DOHH2 (cell line): ENCODE results near the gene PPM1M.

ENCODE experiments used
- H3F3A ChIP-seq: fragments of 200-600 bp; sonication (generic), shearing (Covaris generic); 2 replicates; pipeline ENCODE4 v1.6.0; 2016; ENCODE audit warnings: antibody characterized with exemption, mild to moderate bottlenecking; ENCODE audit not compliant: control insufficient read depth, insufficient read depth
- H3K27ac ChIP-seq: fragments of 200-600 bp; sonication (generic); 2 replicates; pipeline ENCODE4 v1.5.1; 2014; ENCODE audit warnings: low read depth, mild to moderate bottlenecking, low read length, moderate library complexity
- H3K27me3 ChIP-seq: fragments of 200-600 bp; sonication (generic); 2 replicates; pipeline ENCODE4 v1.6.1; 2014; ENCODE audit warnings: mild to moderate bottlenecking, low read length, mixed read lengths; ENCODE audit not compliant: control insufficient read depth
- H3K36me3 ChIP-seq: fragments of 200-600 bp; sonication (generic); 2 replicates; pipeline ENCODE4 v1.6.1; 2014; ENCODE audit warnings: mild to moderate bottlenecking, low read length, moderate library complexity, mixed read lengths; ENCODE audit not compliant: control insufficient read depth
- H3K4me1 ChIP-seq: fragments of 200-600 bp; sonication (generic); 2 replicates; pipeline ENCODE4 v1.6.1; 2014; ENCODE audit warnings: mild to moderate bottlenecking, low read length, mixed read lengths; ENCODE audit not compliant: control insufficient read depth
- H3K4me2 ChIP-seq: fragments of 200-600 bp; sonication (generic); 2 replicates; pipeline ENCODE4 v1.6.0; 2014; ENCODE audit warnings: mild to moderate bottlenecking, low read length, moderate library complexity
- H3K4me3 ChIP-seq: fragments of 200-600 bp; sonication (generic); 2 replicates; pipeline ENCODE4 v1.5.1; 2014; ENCODE audit warnings: mild to moderate bottlenecking, low read length, mixed read lengths
- H3K79me2 ChIP-seq: fragments of 200-600 bp; sonication (generic); 2 replicates; pipeline ENCODE4 v1.6.1; 2014; ENCODE audit warnings: mild to moderate bottlenecking, low read length, mixed read lengths; ENCODE audit not compliant: control insufficient read depth
- H3K9me2 ChIP-seq: fragments of 200-600 bp; sonication (generic); replicated peaks from 2 replicates; pipeline ENCODE4 v1.6.1; 2014; ENCODE audit warnings: mild to moderate bottlenecking, low read length, mixed read lengths; ENCODE audit not compliant: control insufficient read depth
- H3K9me3 ChIP-seq: fragments of 200-600 bp; sonication (generic); 2 replicates; pipeline ENCODE4 v1.6.1; 2014; ENCODE audit warnings: antibody characterized with exemption, low read length, mixed read lengths; ENCODE audit not compliant: control insufficient read depth, insufficient read depth
- H4K20me1 ChIP-seq: fragments of 200-600 bp; sonication (generic); 2 replicates; pipeline ENCODE4 v1.6.0; 2014; ENCODE audit warnings: low read depth, mild to moderate bottlenecking, antibody characterized with exemption, low read length, moderate library complexity; ENCODE audit not compliant: control insufficient read depth, insufficient read depth
- CTCF ChIP-seq: fragments of 200-600 bp; sonication (generic); IDR thresholded peaks from one replicate; pipeline ENCODE4 v1.5.1; 2014; ENCODE audit warnings: antibody characterized with exemption, mild to moderate bottlenecking, low read depth, low read length; ENCODE audit not compliant: poor library complexity, severe bottlenecking
- EZH2phosphoT487 ChIP-seq: fragments of 200-600 bp; sonication (generic); IDR thresholded peaks from 2 replicates; pipeline ENCODE4 v1.6.1; 2017; ENCODE audit warnings: borderline replicate concordance, mild to moderate bottlenecking, antibody characterized with exemption, low read length, moderate library complexity, mixed read lengths

PPM1M gene

GRCh38 chr3:52238193-52238760 lies 7.3 kb upstream of the PPM1M start:
- Histone ChIP-seq H4K20me1 (no peaks in the 10 kb centered on the region; the same call in 1 of the 2 replicates), H3K9me2 (no peaks in the 10 kb centered on the region), H3K4me3 (peak overlapping the region; percentile 85), H3F3A (no peaks in the 10 kb centered on the region; the same call in 1 of the 2 replicates), H3K4me2 (peak overlapping the region; percentile 99), H3K27me3 (no peaks in the 10 kb centered on the region), H3K36me3 (peaks cover 19% of the 10 kb centered on the region), H3K9me3 (no peaks in the 10 kb centered on the region), H3K79me2 (peaks cover 44% of the 10 kb centered on the region), H3K27ac (peak overlapping the region; percentile 55), H3K4me1 (peaks cover 26% of the 10 kb centered on the region)
- TF ChIP-seq CTCF (no peak), EZH2phosphoT487 (no peak)

GRCh38 chr3:52238761-52239701 lies 6.5 kb upstream of the PPM1M start, which contains the start of gene TWF2:
TWF2 (minus strand) TSS chr3:52239158; CDS start chr3:52239016, 142 bp downstream.
- TF ChIP-seq CTCF (peak; percentile 64), EZH2phosphoT487 (no peak)
- H3K79me2 ChIP-seq = peaks cover 44% of the 10 kb centered on the region
- H3K36me3 ChIP-seq = peaks cover 15% of the 10 kb centered on the region
- peak within 1 kb of the TSS; percentile 99 for H3K4me2 ChIP-seq
- H3F3A ChIP-seq = no peaks in the 10 kb centered on the region; the same call in 1 of the 2 replicates
- H3K4me3 ChIP-seq = peak within 1 kb of the TSS; percentile 85
- no peaks in the 10 kb centered on the region for H3K9me3 ChIP-seq
- H3K9me2 ChIP-seq = no peaks in the 10 kb centered on the region
- H3K4me1 ChIP-seq = peaks cover 30% of the 10 kb centered on the region
- peak within 1 kb of the TSS; percentile 55 for H3K27ac ChIP-seq
- no peaks in the 10 kb centered on the region; the same call in 1 of the 2 replicates for H4K20me1 ChIP-seq
- no peaks in the 10 kb centered on the region for H3K27me3 ChIP-seq

GRCh38 chr3:52240059-52240885 lies 5.3 kb upstream of the PPM1M start:
- TF ChIP-seq EZH2phosphoT487 (no peak), CTCF (no peak)
- Histone ChIP-seq H3K27ac (no peak overlapping the region), H3K9me3 (no peaks in the 10 kb centered on the region), H3K36me3 (peaks cover 8% of the 10 kb centered on the region), H3K4me1 (peaks cover 42% of the 10 kb centered on the region), H3K27me3 (peaks cover 5% of the 10 kb centered on the region), H3K4me2 (peak overlapping the region; percentile 99), H3K9me2 (no peaks in the 10 kb centered on the region), H3K79me2 (peaks cover 44% of the 10 kb centered on the region), H3F3A (peaks cover 2% of the 10 kb centered on the region; the same call in 1 of the 2 replicates), H3K4me3 (peak overlapping the region; percentile 85), H4K20me1 (no peaks in the 10 kb centered on the region; the same call in 1 of the 2 replicates)
